ENCODE measurements around the gene RAPGEF4. TPM values are rescaled to one million over a fixed set of nuclear protein-coding genes. Genes with fewer than 3 reads are reported as not detected.

Gene RAPGEF4
- total RNA-seq, 1 experiment from 2014 or later = 0.98 TPM

DNA sequence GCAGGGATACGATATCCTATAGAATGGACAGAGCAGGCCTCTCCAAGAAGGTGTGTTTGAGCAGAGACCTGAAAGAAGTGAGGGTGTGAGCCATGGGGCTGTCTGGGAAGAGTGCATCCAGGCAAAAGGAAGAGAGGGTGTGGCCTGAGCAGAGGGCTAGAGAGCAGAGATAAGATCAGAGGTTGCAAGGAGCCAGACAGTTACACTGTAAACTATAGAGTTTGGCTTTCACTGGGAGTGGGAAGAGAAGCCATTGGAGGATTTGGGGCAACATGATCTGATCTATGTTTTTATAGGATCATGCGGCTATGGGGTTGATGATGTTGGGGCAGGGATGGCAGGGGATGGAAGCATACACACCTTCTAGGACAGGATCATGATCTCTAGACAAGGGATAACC is 215.9 kb downstream of the RAPGEF4 start:
- H3K36me3 ChIP-seq (ENCODE audit: control insufficient read depth, insufficient read depth, low read length) = no peaks in the 10 kb centered on the region
- H3K4me1 ChIP-seq = no peaks in the 10 kb centered on the region
- Mint-ChIP-seq H3K9me3 (ENCODE audit: unreplicated experiment) (no peaks in the 10 kb centered on the region), H3K36me3 (ENCODE audit: insufficient read depth, unreplicated experiment) (no peaks in the 10 kb centered on the region), H3K4me3 (ENCODE audit: unreplicated experiment) (no peak overlapping the region), H3K4me1 (ENCODE audit: low read depth, unreplicated experiment) (peaks cover 13% of the 10 kb centered on the region), H3K27ac (ENCODE audit: unreplicated experiment) (no peak overlapping the region), H3K27me3 (ENCODE audit: insufficient read depth, unreplicated experiment) (peaks cover 3% of the 10 kb centered on the region)
- ChIA-PET CTCF (no interaction called here), POLR2A (no interaction called here)
- no peak for DNase-seq
- BruUV-seq (replicated peaks) = no TSS peak
- H3K4me3 ChIP-seq (ENCODE audit: low read depth, low read length) = no peak overlapping the region
- no peaks in the 10 kb centered on the region for H3K27me3 ChIP-seq (replicated peaks; ENCODE audit: control insufficient read depth, insufficient read depth, low read length)
- TF ChIP-seq, protein P1, sequence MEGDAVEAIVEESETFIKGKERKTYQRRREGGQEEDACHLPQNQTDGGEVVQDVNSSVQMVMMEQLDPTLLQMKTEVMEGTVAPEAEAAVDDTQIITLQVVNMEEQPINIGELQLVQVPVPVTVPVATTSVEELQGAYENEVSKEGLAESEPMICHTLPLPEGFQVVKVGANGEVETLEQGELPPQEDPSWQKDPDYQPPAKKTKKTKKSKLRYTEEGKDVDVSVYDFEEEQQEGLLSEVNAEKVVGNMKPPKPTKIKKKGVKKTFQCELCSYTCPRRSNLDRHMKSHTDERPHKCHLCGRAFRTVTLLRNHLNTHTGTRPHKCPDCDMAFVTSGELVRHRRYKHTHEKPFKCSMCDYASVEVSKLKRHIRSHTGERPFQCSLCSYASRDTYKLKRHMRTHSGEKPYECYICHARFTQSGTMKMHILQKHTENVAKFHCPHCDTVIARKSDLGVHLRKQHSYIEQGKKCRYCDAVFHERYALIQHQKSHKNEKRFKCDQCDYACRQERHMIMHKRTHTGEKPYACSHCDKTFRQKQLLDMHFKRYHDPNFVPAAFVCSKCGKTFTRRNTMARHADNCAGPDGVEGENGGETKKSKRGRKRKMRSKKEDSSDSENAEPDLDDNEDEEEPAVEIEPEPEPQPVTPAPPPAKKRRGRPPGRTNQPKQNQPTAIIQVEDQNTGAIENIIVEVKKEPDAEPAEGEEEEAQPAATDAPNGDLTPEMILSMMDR (IDR thresholded peaks at IDR 0.05; ENCODE audit: insufficient read depth in 1 of 2, low read depth in 1 of 2, low read length in 1 of 2, severe bottlenecking in 1 of 2, unreplicated experiment in 1 of 2) = no peak
- no peaks in the 10 kb centered on the region for H3K9me3 ChIP-seq
- intact Hi-C loops (cut with micrococcal nuclease; ENCODE audit: unreplicated experiment) = no loop called here

DNA sequence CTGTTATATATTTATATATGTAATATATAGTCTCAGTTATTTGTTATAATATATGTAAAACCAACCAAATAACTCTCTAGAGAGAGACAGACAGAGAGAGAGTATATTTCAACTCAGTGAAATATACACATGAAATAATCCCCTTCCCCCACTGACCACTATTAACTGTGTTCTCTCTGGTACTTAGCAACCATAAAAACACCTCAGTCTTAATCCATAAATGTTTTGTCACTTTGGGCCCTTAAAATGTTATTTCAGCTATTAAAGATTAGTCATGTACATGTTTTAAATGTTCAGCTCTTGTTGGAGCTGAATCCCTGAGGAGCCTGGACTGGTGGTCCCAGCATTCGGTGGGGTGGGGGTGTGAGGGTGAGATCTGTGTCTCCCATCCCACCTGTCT is 217.8 kb downstream of the RAPGEF4 start:
- H3K27ac Mint-ChIP-seq (ENCODE audit: unreplicated experiment) = no peak overlapping the region
- H3K9me3 ChIP-seq = no peaks in the 10 kb centered on the region
- H3K4me3 ChIP-seq (ENCODE audit: low read depth, low read length) = no peak overlapping the region
- no peak overlapping the region for H3K4me3 Mint-ChIP-seq (ENCODE audit: unreplicated experiment)
- H3K36me3 ChIP-seq (ENCODE audit: control insufficient read depth, insufficient read depth, low read length) = no peaks in the 10 kb centered on the region
- DNase-seq = no peak
- intact Hi-C loops (cut with micrococcal nuclease; ENCODE audit: unreplicated experiment) = no loop called here
- no peaks in the 10 kb centered on the region for H3K27me3 ChIP-seq (replicated peaks; ENCODE audit: control insufficient read depth, insufficient read depth, low read length)
- no peaks in the 10 kb centered on the region for H3K9me3 Mint-ChIP-seq (ENCODE audit: unreplicated experiment)
- H3K4me1 ChIP-seq = no peaks in the 10 kb centered on the region
- H3K27me3 Mint-ChIP-seq (ENCODE audit: insufficient read depth, unreplicated experiment) = peaks cover 3% of the 10 kb centered on the region
- ChIA-PET CTCF (no interaction called here), POLR2A (no interaction called here)
- H3K36me3 Mint-ChIP-seq (ENCODE audit: insufficient read depth, unreplicated experiment) = no peaks in the 10 kb centered on the region
- H3K4me1 Mint-ChIP-seq (ENCODE audit: low read depth, unreplicated experiment) = peaks cover 11% of the 10 kb centered on the region
- no TSS peak for BruUV-seq (replicated peaks)
- TF ChIP-seq, protein P1 (IDR thresholded peaks at IDR 0.05; ENCODE audit: insufficient read depth in 1 of 2, low read depth in 1 of 2, low read length in 1 of 2, severe bottlenecking in 1 of 2, unreplicated experiment in 1 of 2) = no peak

DNA sequence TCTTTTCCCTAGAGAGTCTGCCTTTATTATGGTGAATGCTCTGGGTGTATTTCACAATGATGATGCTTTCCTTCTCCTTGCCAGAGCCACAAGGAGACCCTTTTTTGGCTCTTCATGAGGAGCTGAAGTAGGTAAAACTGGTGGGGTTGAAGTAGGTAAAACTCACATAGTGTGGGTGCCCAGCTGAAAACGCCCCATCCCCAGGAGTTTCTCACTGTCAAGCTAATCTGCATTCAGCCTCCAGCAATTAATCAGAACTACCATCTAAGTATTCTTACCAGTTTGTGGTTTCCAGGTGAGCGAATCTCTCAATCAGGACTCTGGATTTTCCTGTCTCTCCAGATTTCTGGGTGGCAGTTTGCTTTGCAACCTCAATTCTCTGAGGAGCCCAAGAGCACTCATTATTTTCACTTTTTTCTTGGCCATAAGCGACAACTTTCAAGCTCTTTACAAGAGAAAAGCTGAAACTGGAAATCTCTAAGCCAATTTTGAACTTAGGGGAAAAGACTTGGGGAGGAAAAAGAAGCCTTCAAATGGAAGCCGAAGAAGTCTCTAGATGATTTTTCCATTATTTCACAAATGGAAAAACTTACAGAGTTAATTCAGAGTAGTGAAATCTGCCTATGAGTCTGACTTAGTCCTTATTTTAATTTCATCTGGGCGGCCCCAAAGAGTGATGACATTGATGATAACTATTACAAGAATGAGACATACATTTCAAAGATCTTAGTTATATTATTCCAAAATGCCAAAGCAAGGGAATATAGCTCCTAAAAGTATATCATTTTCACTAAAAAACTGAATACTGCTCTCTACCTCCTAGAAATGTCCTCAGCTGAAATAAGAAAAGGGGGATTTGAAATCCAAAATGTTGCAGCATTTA is 218.6 kb downstream of the RAPGEF4 start:
- Histone ChIP-seq H3K36me3 (ENCODE audit: control insufficient read depth, insufficient read depth, low read length) (no peaks in the 10 kb centered on the region), H3K4me1 (peaks cover 4% of the 10 kb centered on the region; the same call in 1 of the 2 replicates), H3K27me3 (replicated peaks; ENCODE audit: control insufficient read depth, insufficient read depth, low read length) (no peaks in the 10 kb centered on the region), H3K4me3 (ENCODE audit: low read depth, low read length) (no peak overlapping the region), H3K9me3 (no peaks in the 10 kb centered on the region)
- Mint-ChIP-seq H3K27me3 (ENCODE audit: insufficient read depth, unreplicated experiment) (peaks cover 3% of the 10 kb centered on the region), H3K27ac (ENCODE audit: unreplicated experiment) (no peak overlapping the region), H3K36me3 (ENCODE audit: insufficient read depth, unreplicated experiment) (no peaks in the 10 kb centered on the region), H3K4me1 (ENCODE audit: low read depth, unreplicated experiment) (peaks cover 14% of the 10 kb centered on the region), H3K4me3 (ENCODE audit: unreplicated experiment) (no peak overlapping the region), H3K9me3 (ENCODE audit: unreplicated experiment) (no peaks in the 10 kb centered on the region)
- no TSS peak for BruUV-seq (replicated peaks)
- CTCF ChIA-PET = no interaction called here
- DNase-seq = no peak
- TF ChIP-seq, protein P1 (IDR thresholded peaks at IDR 0.05; ENCODE audit: insufficient read depth in 1 of 2, low read depth in 1 of 2, low read length in 1 of 2, severe bottlenecking in 1 of 2, unreplicated experiment in 1 of 2) = no peak
- intact Hi-C loops (cut with micrococcal nuclease; ENCODE audit: unreplicated experiment) = no loop called here
- POLR2A ChIA-PET = no interaction called here
